ENCODE results near the gene FAM53C. TPM values are rescaled to one million over a fixed set of nuclear protein-coding genes. Genes with fewer than 3 reads are reported as not detected.

The FAM53C gene
- 25.9 and 41.4 TPM in 2 replicates for total RNA-seq

GRCh38 chr5:138337685-138338410, at the start of gene FAM53C:
Gene FAM53C, plus strand, starts transcription at chr5:138338266. Its CDS starts 3,070 bp downstream, at chr5:138341336.

GRCh38 chr5:138331449-138332368, 6.4 kb upstream of the FAM53C start, which contains the start of gene CDC25C:
Gene CDC25C, minus strand, starts transcription at chr5:138331804. Its CDS starts 624 bp downstream, at chr5:138331180.

GRCh38 chr5:138352071-138352721, 14.1 kb downstream of the FAM53C start, which contains the start of gene KDM3B:
Gene KDM3B, plus strand, starts transcription at chr5:138352685. Its CDS starts 111 bp downstream, at chr5:138352796.

Other genes starting within 250 kb of the FAM53C start
- gene NME5, start 198.8 kb upstream of the FAM53C start, total RNA-seq = 1.4 and 1.7 TPM in 2 replicates
- 20.0 and 68.6 TPM in 2 replicates for gene BRD8, start 159.6 kb upstream of the FAM53C start, total RNA-seq
- 35.4 and 44.1 TPM in 2 replicates for gene KIF20A, start 159.2 kb upstream of the FAM53C start, total RNA-seq
- 16.8 and 19.7 TPM in 2 replicates for gene CDC23, start 124.9 kb upstream of the FAM53C start, total RNA-seq
- not detected in 2 replicates for gene GFRA3, start 63.6 kb upstream of the FAM53C start, total RNA-seq
- 8.5 and 11.1 TPM in 2 replicates for gene CDC25C, start 6.5 kb upstream of the FAM53C start, total RNA-seq
- gene KDM3B, start 14.4 kb downstream of the FAM53C start, total RNA-seq = 31.3 and 44.5 TPM in 2 replicates
- 11.3 and 28.3 TPM in 2 replicates for gene REEP2, start 100.8 kb downstream of the FAM53C start, total RNA-seq
- 48.0 and 66.9 TPM in 2 replicates for gene EGR1, start 127.2 kb downstream of the FAM53C start, total RNA-seq
- gene ETF1, start 205.0 kb downstream of the FAM53C start, total RNA-seq = 64.4 and 83.9 TPM in 2 replicates
- 161 and 295 TPM in 2 replicates for gene HSPA9, start 237.1 kb downstream of the FAM53C start, total RNA-seq